Sciatic nerve (tissue), 2 donors: ENCODE results near the gene MORN1. TPM values are rescaled to one million over a fixed set of nuclear protein-coding genes. Genes with fewer than 3 reads are reported as not detected.
"Not testable (repeated sequence)": the region's sequence is repeated elsewhere in the genome, so short reads cannot be mapped to it uniquely, and the experiment has no call there.

Experiments used
- ATAC-seq: fragments of 200-7000 bp; cut with Tn5 transposase; one replicate; pipeline ENCODE4 v1.9.1; 2020; ENCODE audit warnings: mild to moderate bottlenecking, moderate library complexity
- DNase-seq: peaks from one replicate; pipeline ENCODE4 v3.0.0-alpha.2; 2020; ENCODE audit warnings: low spot score
- intact Hi-C: fragments of 100-400 bp; cut with DNase I; formaldehyde crosslinking; loops from one replicate; pipeline ENCODE4 v1.14.2; 2022
- total RNA-seq: library from RNA; stranded (reverse); fragmentation: NEBNext Ultra II Directional; extraction: Animal tissue kit (Norgen Biotek cat#: 25700); gene quantifications from one replicate; pipeline ENCODE4 v1.2.1, GENCODE V29; 2021
- donor health status: DM: no; HTN: no; CAD: no.
- donor health status: DM: no; HTN: no; CAD: no.

Gene MORN1
- 16.4 TPM for total RNA-seq

- peak; percentile 99 for ATAC-seq
- peak; percentile 100 for DNase-seq
Observed at GRCh38 chr1:2391041-2391930, at the start of gene MORN1, which contains the start of gene RER1. MORN1 (minus strand) TSS chr1:2391554; CDS start chr1:2391533, 21 bp downstream. RER1 (plus strand) TSS chr1:2391841; CDS start chr1:2395791, 3,950 bp downstream.

GRCh38 chr1:2440346-2440745 lies 49.0 kb upstream of the MORN1 start:
- DNase-seq, ATAC-seq, intact Hi-C loops: not testable (repeated sequence)

More at GRCh38 chr1:2391041-2391930, at the start of gene MORN1, which contains the start of gene RER1:
- intact Hi-C loops: no loop called here

- DNase-seq (no peak), ATAC-seq (no peak)
- intact Hi-C loops: no loop called here
Observed at GRCh38 chr1:2439369-2439768, 48.0 kb upstream of the MORN1 start.

- ATAC-seq: no peak
- intact Hi-C loops: no loop called here
- DNase-seq: no peak
Observed at GRCh38 chr1:2438641-2439040, 47.3 kb upstream of the MORN1 start.

GRCh38 chr1:2438038-2438437 lies 46.7 kb upstream of the MORN1 start:
- intact Hi-C loops: no loop called here
- ATAC-seq (no peak), DNase-seq (no peak)

- no peak for ATAC-seq
- intact Hi-C loops: no loop called here
Observed at GRCh38 chr1:2437617-2438016, 46.3 kb upstream of the MORN1 start.

GRCh38 chr1:2436876-2437275 lies 45.5 kb upstream of the MORN1 start:
- intact Hi-C loops: no loop called here
- DNase-seq: no peak
- ATAC-seq: no peak

More at GRCh38 chr1:2437617-2438016, 46.3 kb upstream of the MORN1 start:
- no peak for DNase-seq

- intact Hi-C loops: no loop called here
- no peak for ATAC-seq
Observed at GRCh38 chr1:2435746-2436355, 44.5 kb upstream of the MORN1 start.

GRCh38 chr1:2435091-2435490 lies 43.7 kb upstream of the MORN1 start:
- intact Hi-C loops: no loop called here
- ATAC-seq (no peak), DNase-seq (no peak)

More at GRCh38 chr1:2435746-2436355, 44.5 kb upstream of the MORN1 start:
- DNase-seq: no peak

GRCh38 chr1:2433936-2434655 lies 42.7 kb upstream of the MORN1 start:
- DNase-seq: no peak
- no peak for ATAC-seq
- intact Hi-C loops: no loop called here

- DNase-seq (no peak), ATAC-seq (no peak)
- intact Hi-C loops: no loop called here
Observed at GRCh38 chr1:2433196-2433595, 41.8 kb upstream of the MORN1 start.

- ATAC-seq: no peak
- intact Hi-C loops: no loop called here
- DNase-seq: no peak
Observed at GRCh38 chr1:2432441-2432844, 41.1 kb upstream of the MORN1 start.

- DNase-seq (no peak), ATAC-seq (no peak)
- intact Hi-C loops: no loop called here
Observed at GRCh38 chr1:2431518-2431917, 40.2 kb upstream of the MORN1 start.

GRCh38 chr1:2431103-2431502 lies 39.7 kb upstream of the MORN1 start:
- DNase-seq: no peak
- no peak for ATAC-seq
- intact Hi-C loops: no loop called here

- ATAC-seq: no peak
- intact Hi-C loops: no loop called here
- no peak for DNase-seq
Observed at GRCh38 chr1:2430592-2430973, 39.2 kb upstream of the MORN1 start.

GRCh38 chr1:2429780-2430591 lies 38.6 kb upstream of the MORN1 start:
- ATAC-seq: no peak
- intact Hi-C loops: no loop called here
- no peak for DNase-seq

- DNase-seq: no peak
- intact Hi-C loops: no loop called here
- no peak for ATAC-seq
Observed at GRCh38 chr1:2428490-2428889, 37.1 kb upstream of the MORN1 start.

- intact Hi-C loops: no loop called here
- ATAC-seq (no peak), DNase-seq (no peak)
Observed at GRCh38 chr1:2427976-2428375, 36.6 kb upstream of the MORN1 start.

GRCh38 chr1:2427051-2427450 lies 35.7 kb upstream of the MORN1 start:
- DNase-seq (no peak), ATAC-seq (no peak)
- intact Hi-C loops: no loop called here
